Measurements from ENCODE around the gene RUNDC3A. TPM values are rescaled to one million over a fixed set of nuclear protein-coding genes. Genes with fewer than 3 reads are reported as not detected.

The RUNDC3A gene
- total and polyA plus RNA-seq, 7 donors, result 0.09 to 0.39 (median 0.16) TPM; not detected in 3

DNA sequence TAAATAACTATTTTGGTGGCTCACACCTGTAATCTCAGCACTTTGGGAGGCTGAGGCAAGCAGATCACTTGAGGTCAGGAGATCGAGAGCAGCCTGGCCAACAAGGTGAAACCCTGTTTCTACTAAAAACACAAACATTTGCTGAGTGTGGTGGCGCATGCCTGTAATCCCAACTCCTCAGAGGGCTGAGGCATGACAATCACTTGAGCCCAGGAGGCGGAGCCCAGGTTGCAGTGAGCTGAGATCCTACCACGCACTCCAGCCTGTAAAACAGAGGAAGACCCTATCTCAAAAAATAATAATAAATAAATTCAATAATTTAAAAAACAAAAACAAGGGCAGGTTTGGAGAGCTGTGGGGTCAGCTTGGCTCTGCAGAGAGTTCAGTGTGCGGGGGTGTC is 34.8 kb upstream of the RUNDC3A start:
- ATAC-seq (no peak), DNase-seq (no peak)
- Histone ChIP-seq H3K36me3 (ENCODE audit: insufficient read depth in 1 of 2, low read depth in 1 of 2) (no peaks in the 10 kb centered on the region), H3K9me3 (no peaks in the 10 kb centered on the region), H3K4me3 (no peak overlapping the region), H3K4me1 (no peaks in the 10 kb centered on the region), H3K27me3 (ENCODE audit: insufficient read depth in 3 of 3, low read length in 2 of 3) (no peaks in the 10 kb centered on the region), H3K27ac (no peak overlapping the region)
- TF ChIP-seq, protein P1, sequence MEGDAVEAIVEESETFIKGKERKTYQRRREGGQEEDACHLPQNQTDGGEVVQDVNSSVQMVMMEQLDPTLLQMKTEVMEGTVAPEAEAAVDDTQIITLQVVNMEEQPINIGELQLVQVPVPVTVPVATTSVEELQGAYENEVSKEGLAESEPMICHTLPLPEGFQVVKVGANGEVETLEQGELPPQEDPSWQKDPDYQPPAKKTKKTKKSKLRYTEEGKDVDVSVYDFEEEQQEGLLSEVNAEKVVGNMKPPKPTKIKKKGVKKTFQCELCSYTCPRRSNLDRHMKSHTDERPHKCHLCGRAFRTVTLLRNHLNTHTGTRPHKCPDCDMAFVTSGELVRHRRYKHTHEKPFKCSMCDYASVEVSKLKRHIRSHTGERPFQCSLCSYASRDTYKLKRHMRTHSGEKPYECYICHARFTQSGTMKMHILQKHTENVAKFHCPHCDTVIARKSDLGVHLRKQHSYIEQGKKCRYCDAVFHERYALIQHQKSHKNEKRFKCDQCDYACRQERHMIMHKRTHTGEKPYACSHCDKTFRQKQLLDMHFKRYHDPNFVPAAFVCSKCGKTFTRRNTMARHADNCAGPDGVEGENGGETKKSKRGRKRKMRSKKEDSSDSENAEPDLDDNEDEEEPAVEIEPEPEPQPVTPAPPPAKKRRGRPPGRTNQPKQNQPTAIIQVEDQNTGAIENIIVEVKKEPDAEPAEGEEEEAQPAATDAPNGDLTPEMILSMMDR (IDR thresholded peaks at IDR 0.05), result no peak
- intact Hi-C loops (cut with DNase I), result no loop called here
- 89 to 91% (median 91%) methylated on average over 5 of the region's 5 CpGs for WGBS, 3 donors

DNA sequence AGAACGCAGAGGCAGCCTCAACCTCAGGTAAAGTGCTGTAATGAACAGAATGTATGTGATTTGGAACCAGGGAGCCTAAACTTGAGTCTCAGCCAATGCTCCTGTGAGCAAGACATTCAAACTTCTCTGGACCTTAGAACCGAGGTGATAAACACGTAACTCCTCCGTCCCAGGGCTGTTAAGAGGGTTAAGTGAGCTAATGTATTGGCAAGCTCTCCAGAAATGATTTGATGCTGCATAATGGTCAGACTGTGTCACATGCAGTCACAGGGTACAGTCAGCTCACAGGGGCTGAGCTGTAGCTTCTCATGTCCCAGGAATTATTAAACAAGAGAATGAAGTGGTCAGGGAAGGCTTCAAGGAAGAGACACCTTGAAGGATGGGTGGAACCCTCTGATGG is 30.4 kb upstream of the RUNDC3A start:
- no peaks in the 10 kb centered on the region for H3K36me3 ChIP-seq (ENCODE audit: insufficient read depth in 1 of 2, low read depth in 1 of 2)
- no peak overlapping the region for H3K27ac ChIP-seq
- intact Hi-C loops (cut with DNase I), result no loop called here
- H3K4me3 ChIP-seq, result no peak overlapping the region
- WGBS, 3 donors, result 72 to 81% (median 78%) methylated on average over 4 of the region's 4 CpGs
- DNase-seq, result no peak
- ATAC-seq, result no peak
- no peaks in the 10 kb centered on the region for H3K9me3 ChIP-seq
- TF ChIP-seq, protein P1 (IDR thresholded peaks at IDR 0.05), result no peak
- H3K4me1 ChIP-seq, result no peaks in the 10 kb centered on the region
- H3K27me3 ChIP-seq (ENCODE audit: insufficient read depth in 3 of 3, low read length in 2 of 3), result no peaks in the 10 kb centered on the region

GRCh38 chr17:44279346-44279665 is 29.1 kb upstream of the RUNDC3A start:
- no peaks in the 10 kb centered on the region for H3K36me3 ChIP-seq (ENCODE audit: insufficient read depth in 1 of 2, low read depth in 1 of 2)
- intact Hi-C loops (cut with DNase I), result no loop called here
- ATAC-seq, result no peak

DNA sequence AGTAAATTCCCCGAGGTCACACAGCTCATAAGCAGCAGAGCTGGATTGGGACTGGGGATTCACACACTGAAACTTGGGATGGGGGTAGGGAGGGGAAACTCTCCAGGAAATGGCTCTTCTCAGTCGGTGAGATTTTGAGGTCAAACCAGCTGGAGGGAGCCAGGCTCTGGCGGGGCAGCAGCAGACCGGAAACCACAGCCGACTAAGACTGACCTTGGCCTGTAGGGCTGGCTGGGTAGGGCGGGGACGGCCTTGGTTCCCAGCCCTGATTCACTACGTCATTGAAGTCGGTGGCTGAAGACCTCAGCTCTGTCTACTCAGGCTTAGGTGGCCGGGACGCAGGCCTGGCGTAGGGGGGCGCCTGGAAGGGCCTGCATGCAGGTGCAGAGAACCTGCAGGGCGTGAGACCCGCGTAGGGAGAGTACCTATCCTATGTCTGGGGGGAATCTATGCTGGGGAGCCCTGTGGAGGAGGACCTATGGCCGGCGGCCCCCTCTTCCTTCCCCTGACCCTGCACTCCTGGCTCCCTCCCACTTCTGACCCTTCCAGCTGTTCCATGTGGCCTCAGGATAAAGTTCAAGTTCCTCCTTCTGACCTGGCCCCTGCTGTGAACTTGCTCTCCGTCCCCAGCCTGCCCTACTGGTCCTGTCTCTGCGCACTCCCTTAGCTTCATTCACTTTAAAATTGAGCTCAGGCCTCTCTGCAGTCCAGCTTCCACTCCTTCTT is 28.6 kb upstream of the RUNDC3A start:
- Histone ChIP-seq H3K27me3 (ENCODE audit: insufficient read depth in 3 of 3, low read length in 2 of 3) (no peaks in the 10 kb centered on the region), H3K36me3 (ENCODE audit: insufficient read depth in 1 of 2, low read depth in 1 of 2) (no peaks in the 10 kb centered on the region), H3K9me3 (no peaks in the 10 kb centered on the region), H3K4me3 (no peak overlapping the region), H3K4me1 (no peaks in the 10 kb centered on the region), H3K27ac (peak overlapping the region; percentile 50)
- TF ChIP-seq, protein P1 (IDR thresholded peaks at IDR 0.05), result no peak
- ATAC-seq (peak; percentile 67 to 85 (median 76)), DNase-seq (peak; percentile 74 to 83)
- intact Hi-C loops (cut with DNase I), result loop anchor here in 1 of 2 donors (5.0 kb wide), 2 partner anchors 33 to 48 kb away; no protein-coding TSS in a partner anchor
- 34 to 45% (median 35%) methylated on average over 20 of the region's 20 CpGs for WGBS, 3 donors

More at GRCh38 chr17:44279346-44279665, 29.1 kb upstream of the RUNDC3A start:
- WGBS, 3 donors, result 83 to 91% (median 87%) methylated on average over 2 of the region's 2 CpGs
- Histone ChIP-seq H3K4me1 (no peaks in the 10 kb centered on the region), H3K27ac (peak overlapping the region; percentile 50), H3K9me3 (no peaks in the 10 kb centered on the region), H3K4me3 (no peak overlapping the region), H3K27me3 (ENCODE audit: insufficient read depth in 3 of 3, low read length in 2 of 3) (no peaks in the 10 kb centered on the region)
- DNase-seq, result no peak
- TF ChIP-seq, protein P1 (IDR thresholded peaks at IDR 0.05), result no peak

Measured in psoas muscle (tissue), 8 donors.